SK-N-SH treated with all-trans-retinoic acid at 6 μM for 48 hours (cell line): ENCODE measurements around the gene PAK4.

Experiments
- ESRRG ChIP-seq: fragments of 250-450 bp; sonication (Bioruptor Pico); IDR thresholded peaks from 2 replicates; pipeline ENCODE4 v1.6.1; 2021; ENCODE audit warnings: mild to moderate bottlenecking
- GLIS3 ChIP-seq: fragments of 250-450 bp; sonication (Bioruptor Pico); IDR thresholded peaks from 2 replicates; pipeline ENCODE4 v1.5.0; 2020; ENCODE audit warnings: mild to moderate bottlenecking, moderate library complexity
- PATZ1 ChIP-seq: fragments of 250-450 bp; sonication (Bioruptor Pico); IDR thresholded peaks from 2 replicates; pipeline ENCODE4 v1.8.0; 2020; ENCODE audit warnings: mild to moderate bottlenecking, moderate library complexity, borderline replicate concordance
- POU6F1 ChIP-seq: fragments of 250-450 bp; sonication (Bioruptor Pico); IDR thresholded peaks from 2 replicates; pipeline ENCODE4 v1.8.0; 2021; ENCODE audit warnings: low read depth, mild to moderate bottlenecking, moderate library complexity, borderline replicate concordance
- RARB ChIP-seq: fragments of 250-450 bp; sonication (Bioruptor Pico); IDR thresholded peaks from 2 replicates; pipeline ENCODE4 v1.8.0; 2021; ENCODE audit warnings: mild to moderate bottlenecking, moderate library complexity
- ZC3H10 ChIP-seq: fragments of 250-450 bp; sonication (Bioruptor Pico); IDR thresholded peaks from 2 replicates; pipeline ENCODE4 v1.5.1; 2021; ENCODE audit warnings: mild to moderate bottlenecking, moderate library complexity
- ZFP3 ChIP-seq: fragments of 250-450 bp; sonication (Bioruptor Pico); IDR thresholded peaks from 2 replicates; pipeline ENCODE4 v1.5.0; 2020; ENCODE audit warnings: mild to moderate bottlenecking, moderate library complexity
- ZFP30 ChIP-seq: fragments of 450-650 bp; formaldehyde crosslinking; IDR thresholded peaks from 2 replicates; pipeline ENCODE4 v1.5.0; 2022; ENCODE audit warnings: mild to moderate bottlenecking, moderate library complexity

- no peak for TF ChIP-seq ZC3H10 (CRISPR knock-in tag)
- TF ChIP-seq ZFP3 = no peak
- no peak for TF ChIP-seq PATZ1 (CRISPR knock-in tag)
- TF ChIP-seq POU6F1 = no peak
- no peak for TF ChIP-seq ZFP30
- no peak for TF ChIP-seq RARB (CRISPR knock-in tag)
- no peak for TF ChIP-seq GLIS3
- TF ChIP-seq ESRRG (CRISPR knock-in tag) = no peak
Observed at GRCh38 chr19:39125199-39125553, 410 bp upstream of the PAK4 start.
